GM21825 (cell line): ENCODE results near the gene EPC2.
A peak's percentile ranks its signal among the peaks of the same experiment; 100 is the strongest.

Experiments
- ATAC-seq: cut with Tn5 transposase; IDR thresholded peaks from one replicate; pipeline ENCODE4 v1.9.1; 2021; ENCODE audit warnings: mild to moderate bottlenecking, moderate library complexity; ENCODE audit not compliant: unreplicated experiment

EPC2 gene

DNA sequence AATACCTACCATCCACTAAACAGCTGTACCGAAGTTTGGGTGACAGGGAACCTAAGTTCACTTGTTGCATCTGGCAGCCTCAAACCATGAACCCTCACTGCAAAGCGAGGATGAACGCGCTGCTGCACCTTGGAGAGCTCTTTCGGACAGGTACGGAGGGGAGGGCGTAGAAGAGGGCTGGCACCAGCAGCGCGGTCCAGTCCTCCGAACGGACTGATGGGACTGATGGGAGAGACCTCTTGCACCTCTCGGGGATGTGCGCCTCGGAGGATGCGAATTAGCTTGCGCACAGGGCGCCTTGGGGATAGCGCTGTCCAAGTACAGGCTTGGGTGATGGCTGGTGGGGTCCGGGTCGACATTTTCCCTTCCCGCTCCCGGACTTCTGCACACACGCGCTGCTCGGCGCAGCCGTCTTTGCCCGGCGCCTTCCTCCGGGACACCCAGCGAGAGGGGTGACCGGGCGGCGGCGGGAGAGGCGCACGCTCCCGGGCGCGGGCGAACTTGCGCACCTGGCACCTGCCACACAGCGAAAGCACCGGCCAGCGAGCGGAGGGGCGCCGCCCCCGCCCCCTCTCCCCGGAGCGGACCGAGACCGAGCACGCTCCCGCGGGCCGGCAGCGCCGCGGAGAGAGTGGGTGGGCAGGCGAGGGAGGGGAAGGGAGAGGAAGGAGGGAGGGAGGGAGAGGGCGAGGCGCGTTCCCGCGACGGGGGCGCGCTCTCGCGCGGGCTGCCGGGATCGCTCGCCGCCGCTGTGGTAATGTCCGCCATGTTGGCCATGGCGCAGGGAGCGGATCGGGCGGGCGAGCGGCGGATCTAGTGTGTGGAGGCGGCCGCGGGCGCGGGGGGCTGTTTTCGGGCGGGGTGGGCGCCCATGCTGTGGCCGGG lies at the start of gene EPC2:
TSS of gene EPC2 (plus strand) at position 754 of the 885 bp plus-strand sequence. CDS start 267 bp downstream, outside the sequence.
- peak; percentile 53 for ATAC-seq

GRCh38 chr2:148596018-148596417 lies 48.5 kb upstream of the EPC2 start:
- ATAC-seq = no peak

- ATAC-seq = no peak
These were observed 45.2 kb upstream of the EPC2 start for GRCh38 chr2:148599109-148599991.

GRCh38 chr2:148602885-148603561 lies 41.5 kb upstream of the EPC2 start:
- ATAC-seq = no peak

GRCh38 chr2:148603562-148603920 lies 41.0 kb upstream of the EPC2 start:
- peak; percentile 98 for ATAC-seq

DNA sequence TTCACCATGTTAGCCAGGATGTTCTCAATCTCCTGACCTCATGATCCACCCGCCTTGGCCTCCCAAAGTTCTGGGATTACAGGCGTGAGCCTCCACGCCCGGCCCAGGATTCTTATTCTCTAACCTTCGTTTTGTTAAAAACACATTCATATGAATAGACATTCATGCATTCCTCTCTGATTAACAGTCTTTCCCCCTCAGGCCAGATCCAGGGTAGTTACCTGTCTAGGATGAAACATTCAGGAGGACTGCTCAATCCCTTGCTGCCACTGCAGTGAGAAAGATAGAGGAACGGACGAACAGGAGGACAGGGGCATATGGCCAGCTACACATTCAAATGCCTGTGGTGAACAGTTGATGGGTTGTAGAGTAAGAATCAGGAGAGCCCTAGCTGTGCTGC lies 39.6 kb upstream of the EPC2 start:
- no peak for ATAC-seq

GRCh38 chr2:148607566-148607965 lies 37.0 kb upstream of the EPC2 start:
- ATAC-seq = no peak

GRCh38 chr2:148613231-148614013 lies 31.1 kb upstream of the EPC2 start:
- ATAC-seq = no peak

DNA sequence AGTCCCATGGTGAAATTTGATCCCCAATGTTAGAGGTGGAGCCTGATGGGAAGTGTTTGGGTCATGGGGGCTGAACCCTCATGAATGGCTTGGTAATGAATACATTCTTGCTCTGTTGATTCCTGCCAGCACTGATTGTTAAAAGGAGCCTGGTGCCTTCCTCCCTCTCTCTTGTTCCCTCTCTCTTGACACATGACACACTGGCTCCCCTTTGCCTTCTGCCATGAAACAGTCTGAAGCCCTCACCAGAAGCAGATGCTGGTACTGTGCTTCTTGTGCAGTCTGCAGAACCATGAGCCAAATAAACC lies 30.6 kb upstream of the EPC2 start:
- no peak for ATAC-seq

GRCh38 chr2:148614322-148615049 lies 30.1 kb upstream of the EPC2 start:
- peak; percentile 93 for ATAC-seq

DNA sequence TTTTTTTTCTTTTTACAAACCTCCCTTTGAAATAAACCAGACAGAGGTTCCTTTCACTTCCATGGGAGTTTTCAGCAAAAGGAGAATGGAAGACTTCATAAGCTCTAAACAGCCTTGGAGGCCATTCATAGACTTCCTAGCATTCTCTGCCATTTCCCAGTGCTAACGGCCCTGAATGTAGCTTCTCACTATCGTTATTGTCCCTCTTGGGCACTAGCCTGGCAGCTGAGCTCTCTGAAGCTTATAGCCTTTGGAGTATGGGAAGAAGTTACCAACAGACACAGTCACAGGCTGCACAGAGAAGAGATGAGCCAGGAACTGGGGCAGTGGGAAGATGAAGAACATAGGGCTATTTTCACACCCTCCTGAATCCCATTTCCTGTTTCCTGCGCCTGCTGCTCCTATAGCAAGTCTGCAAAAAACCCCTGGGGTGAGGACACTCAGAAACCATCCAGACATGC lies 29.1 kb upstream of the EPC2 start:
- no peak for ATAC-seq

DNA sequence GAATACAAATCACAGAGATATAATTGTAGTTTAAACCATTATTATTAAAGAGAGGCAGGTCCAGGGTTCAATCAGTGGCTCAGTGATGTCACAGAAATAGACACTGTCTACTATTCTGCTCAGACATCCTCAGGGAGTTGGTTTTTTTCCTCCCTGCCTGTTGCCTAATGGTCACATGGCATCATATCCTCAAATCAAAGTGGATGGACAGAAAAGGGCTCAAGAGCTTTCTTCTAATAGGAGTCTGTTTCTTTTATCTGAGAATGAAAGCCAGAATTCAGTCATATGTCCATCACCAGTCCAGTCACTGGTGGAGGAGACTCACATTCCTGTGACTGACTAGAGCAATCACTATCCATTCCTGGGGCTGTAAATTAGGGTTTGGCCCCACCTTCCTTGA lies 27.9 kb upstream of the EPC2 start:
- ATAC-seq = no peak

- ATAC-seq = no peak
These were observed 27.3 kb upstream of the EPC2 start for GRCh38 chr2:148617219-148617618.

GRCh38 chr2:148619560-148620195 lies 24.9 kb upstream of the EPC2 start:
- no peak for ATAC-seq

GRCh38 chr2:148622366-148622765 lies 22.2 kb upstream of the EPC2 start:
- no peak for ATAC-seq

- ATAC-seq = no peak
These were observed 21.5 kb upstream of the EPC2 start for GRCh38 chr2:148623086-148623485.

DNA sequence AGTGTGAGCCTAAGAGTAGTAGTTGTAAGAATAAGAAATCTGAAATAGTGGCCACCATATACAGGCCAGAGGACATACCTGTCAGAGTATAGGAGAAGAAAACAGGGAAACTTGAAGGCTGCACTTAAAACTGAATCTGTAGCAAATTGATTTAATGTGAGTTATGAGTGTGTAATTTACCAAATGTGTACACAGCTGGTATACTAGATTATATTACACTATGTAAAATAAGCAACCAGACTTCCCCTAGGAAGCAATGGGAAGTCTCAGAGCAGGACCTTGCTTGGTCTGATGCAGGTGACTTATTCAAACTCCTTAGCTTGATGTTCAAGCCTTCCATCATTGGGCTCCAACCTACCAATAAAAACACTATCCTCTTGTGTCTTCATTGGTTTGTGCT lies 17.3 kb upstream of the EPC2 start:
- no peak for ATAC-seq

DNA sequence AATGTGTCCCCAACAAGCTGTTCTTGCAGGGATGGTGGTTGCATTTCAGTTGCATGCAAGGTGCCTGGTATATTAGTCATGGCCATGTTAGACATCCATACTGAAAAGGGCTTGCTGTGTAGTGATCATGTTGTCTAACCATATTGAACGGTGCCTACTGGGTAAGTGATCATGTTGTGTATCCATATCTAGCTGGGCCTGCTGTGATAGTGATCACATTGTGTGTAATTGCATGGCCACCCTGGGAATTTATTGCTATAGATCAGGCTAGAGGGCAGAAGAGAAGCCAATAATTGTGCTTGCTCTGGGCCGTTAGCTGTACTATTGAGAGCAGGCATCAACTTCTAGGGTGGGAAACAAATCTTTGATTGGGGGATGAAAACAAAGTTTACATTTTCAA lies 9.8 kb upstream of the EPC2 start:
- no peak for ATAC-seq

DNA sequence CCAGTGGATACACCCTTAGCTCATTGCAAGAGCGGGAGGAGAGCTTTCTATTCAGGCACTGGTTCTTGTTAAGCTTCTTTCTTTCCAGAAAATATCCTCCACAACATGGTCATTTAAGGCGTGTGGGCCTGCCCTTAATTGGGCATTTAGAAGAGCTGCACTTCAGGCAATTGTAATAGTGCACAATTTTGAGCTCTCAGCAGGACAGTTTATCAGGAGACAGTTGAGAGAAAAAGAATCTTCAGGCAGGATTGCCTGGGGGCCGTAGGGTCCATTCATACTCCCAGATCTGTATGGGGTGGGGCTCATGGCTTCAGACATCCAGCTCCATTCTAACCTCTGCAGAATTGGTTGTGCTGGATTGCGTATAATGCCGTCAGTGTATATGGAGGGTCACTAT lies 6.0 kb upstream of the EPC2 start:
- ATAC-seq = no peak
